ENCODE data around the gene SMC1B. TPM values are rescaled to one million over a fixed set of nuclear protein-coding genes. Genes with fewer than 3 reads are reported as not detected.
"Not testable (repeated sequence)": the region's sequence is repeated elsewhere in the genome, so short reads cannot be mapped to it uniquely, and the experiment has no call there.

Gene SMC1B
- total RNA-seq, 1 donor from 2014 or later, result 0.07 TPM

DNA sequence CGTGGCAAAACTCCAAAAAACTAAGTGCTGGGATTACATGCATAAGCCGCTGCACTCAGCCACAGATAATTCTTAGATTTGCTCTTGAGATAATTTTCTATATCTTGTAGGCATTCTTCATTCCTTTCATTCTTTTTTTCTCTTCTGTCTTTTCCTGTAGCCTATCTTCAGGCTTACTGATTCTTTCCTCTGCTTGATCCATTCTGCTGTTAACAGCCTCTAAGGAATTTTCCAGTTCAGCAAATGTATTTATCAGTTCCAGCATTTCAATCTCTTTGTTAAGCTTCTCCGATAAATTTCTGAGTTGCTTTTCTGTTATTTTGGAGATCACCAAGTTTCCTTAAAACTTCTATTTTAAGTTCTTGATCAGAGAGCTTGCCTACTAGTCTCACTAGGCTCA is 46.7 kb downstream of the SMC1B start:
- Mint-ChIP-seq H3K4me1 (ENCODE audit: unreplicated experiment) (no peaks in the 10 kb centered on the region), H3K4me3 (no peak overlapping the region), H3K9me3 (peaks cover 8% of the 10 kb centered on the region), H3K27me3 (peaks cover 7% of the 10 kb centered on the region), H3K27ac (no peak overlapping the region), H3K36me3 (no peaks in the 10 kb centered on the region)
- DNase-seq (ENCODE audit: extremely low spot score, unreplicated experiment), result no peak
- TF ChIP-seq CTCF (conservative IDR thresholded peaks at IDR 0.05), result no peak

DNA sequence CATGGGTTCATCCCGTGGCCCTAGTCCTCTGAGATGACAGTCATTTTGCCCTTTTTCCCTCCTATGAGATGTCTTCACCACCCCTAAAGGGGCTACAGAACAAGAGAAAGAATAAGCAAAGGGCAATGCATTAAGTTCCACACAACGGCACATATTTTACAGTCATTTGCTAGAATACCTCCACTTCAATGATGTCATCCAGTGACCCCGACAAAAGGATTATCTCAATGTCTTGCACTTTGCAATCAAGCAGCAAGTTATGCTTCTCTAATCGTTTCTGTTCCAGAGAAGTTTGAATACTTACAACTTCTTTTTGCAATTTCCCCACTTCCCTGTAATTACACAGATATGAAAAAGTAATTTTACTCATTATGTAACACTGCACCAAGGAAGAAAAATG is 53.8 kb downstream of the SMC1B start:
- no peak for TF ChIP-seq CTCF (conservative IDR thresholded peaks at IDR 0.05)
- no peak for DNase-seq (ENCODE audit: extremely low spot score, unreplicated experiment)
- Mint-ChIP-seq H3K27me3 (peaks cover 7% of the 10 kb centered on the region), H3K4me1 (ENCODE audit: unreplicated experiment) (peaks cover 4% of the 10 kb centered on the region), H3K36me3 (no peaks in the 10 kb centered on the region), H3K4me3 (no peak overlapping the region), H3K27ac (no peak overlapping the region), H3K9me3 (no peaks in the 10 kb centered on the region)

DNA sequence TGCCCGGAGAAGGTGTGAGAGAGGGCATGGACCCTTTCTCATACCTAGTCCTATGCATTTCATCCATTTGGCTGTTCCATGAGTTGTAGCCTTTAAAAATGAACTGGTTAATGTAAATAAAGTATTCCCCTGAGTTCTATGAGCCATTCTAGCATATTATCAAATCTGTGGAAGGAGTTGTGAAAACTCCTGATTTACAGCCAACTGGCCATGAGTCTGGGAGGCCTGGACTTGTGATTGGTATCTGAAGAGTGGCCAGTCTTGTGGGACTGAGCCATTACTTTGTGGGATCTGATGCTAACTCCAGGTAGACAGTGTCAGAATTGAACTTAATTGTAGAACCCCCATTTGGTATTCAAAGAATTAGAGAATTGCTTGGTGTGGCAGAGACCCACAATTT is 55.3 kb downstream of the SMC1B start:
- no peak for DNase-seq (ENCODE audit: extremely low spot score, unreplicated experiment)
- Mint-ChIP-seq H3K4me1 (ENCODE audit: unreplicated experiment) (peaks cover 4% of the 10 kb centered on the region), H3K27ac (no peak overlapping the region), H3K9me3 (no peaks in the 10 kb centered on the region), H3K27me3 (peaks cover 7% of the 10 kb centered on the region), H3K4me3 (no peak overlapping the region), H3K36me3 (no peaks in the 10 kb centered on the region)
- TF ChIP-seq CTCF (conservative IDR thresholded peaks at IDR 0.05), result no peak

GRCh38 chr22:45357490-45357889 is 55.9 kb downstream of the SMC1B start:
- H3K4me1 Mint-ChIP-seq (ENCODE audit: unreplicated experiment), result peaks cover 4% of the 10 kb centered on the region
- H3K9me3 Mint-ChIP-seq, result no peaks in the 10 kb centered on the region
- no peak for DNase-seq (ENCODE audit: extremely low spot score, unreplicated experiment)
- no peak overlapping the region for H3K27ac Mint-ChIP-seq
- no peak overlapping the region for H3K4me3 Mint-ChIP-seq
- H3K27me3 Mint-ChIP-seq, result peaks cover 4% of the 10 kb centered on the region
- no peak for TF ChIP-seq CTCF (conservative IDR thresholded peaks at IDR 0.05)
- H3K36me3 Mint-ChIP-seq, result no peaks in the 10 kb centered on the region

GRCh38 chr22:45353786-45354185 is 59.6 kb downstream of the SMC1B start:
- DNase-seq (ENCODE audit: extremely low spot score, unreplicated experiment), result no peak
- H3K27me3 Mint-ChIP-seq, result no peaks in the 10 kb centered on the region
- H3K4me1 Mint-ChIP-seq (ENCODE audit: unreplicated experiment), result peaks cover 4% of the 10 kb centered on the region
- no peak overlapping the region for H3K4me3 Mint-ChIP-seq
- TF ChIP-seq CTCF (conservative IDR thresholded peaks at IDR 0.05), result no peak
- no peak overlapping the region for H3K27ac Mint-ChIP-seq
- H3K9me3 Mint-ChIP-seq, result no peaks in the 10 kb centered on the region
- no peaks in the 10 kb centered on the region for H3K36me3 Mint-ChIP-seq

DNA sequence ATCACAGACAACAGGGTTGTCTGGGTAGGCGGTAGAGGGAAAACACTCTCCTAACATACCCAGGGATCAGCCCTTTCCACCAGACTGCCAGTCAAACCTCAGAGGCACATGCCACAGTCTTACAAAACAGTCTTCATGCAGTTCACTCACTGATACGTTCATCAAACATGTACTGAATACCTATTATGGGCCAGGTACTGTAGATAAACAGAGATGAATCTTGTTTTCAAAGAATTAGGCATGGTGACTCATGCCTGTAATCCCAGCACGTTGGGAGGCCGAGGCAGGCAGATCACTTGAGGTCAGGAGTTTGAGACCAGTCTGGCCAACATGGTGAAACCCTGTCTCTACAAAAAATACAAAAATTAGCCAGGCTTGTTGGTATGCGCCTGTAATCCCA is 60.6 kb downstream of the SMC1B start:
- H3K9me3 Mint-ChIP-seq; H3K36me3 Mint-ChIP-seq; H3K4me3 Mint-ChIP-seq; H3K27me3 Mint-ChIP-seq; DNase-seq (ENCODE audit: extremely low spot score, unreplicated experiment); H3K4me1 Mint-ChIP-seq (ENCODE audit: unreplicated experiment): not testable (repeated sequence)
- peak overlapping the region; percentile 53 for H3K27ac Mint-ChIP-seq

Measured in type B pancreatic cell (in vitro differentiated cells).